GM23338 (cell line): Measurements from ENCODE around the gene ZDHHC11B. TPM values are rescaled to one million over a fixed set of nuclear protein-coding genes. Genes with fewer than 3 reads are reported as not detected.

Source experiments
- CREB1 ChIP-seq: fragments of 250-450 bp; sonication (Bioruptor Pico); IDR thresholded peaks from 2 replicates; pipeline ENCODE4 v1.5.0; 2020; ENCODE audit warnings: low read depth, mild to moderate bottlenecking, moderate library complexity
- CTCF ChIP-seq, 2 experiments: fragments of 200-600 bp in 1 of 2; sonication (generic) in 1 of 2; conservative IDR thresholded peaks; 2 replicates each; pipeline versions ENCODE4 v1.5.1 to v1.6.1; 2016 to 2017; ENCODE audit warnings: antibody characterized with exemption in 2 of 2, low read depth in 2 of 2, mild to moderate bottlenecking in 2 of 2, moderate library complexity in 1 of 2
- EZH2 ChIP-seq: fragments of 200-600 bp; sonication (generic); IDR thresholded peaks from one replicate; pipeline ENCODE4 v1.8.0; 2017; ENCODE audit warnings: antibody characterized with exemption, mild to moderate bottlenecking, low read depth; ENCODE audit not compliant: unreplicated experiment
- NANOG ChIP-seq: IDR thresholded peaks from 2 replicates; pipeline ENCODE4 v1.6.1; 2016; ENCODE audit warnings: antibody characterized with exemption, borderline replicate concordance
- REST ChIP-seq: IDR thresholded peaks from one replicate; pipeline ENCODE4 v1.6.1; 2018; ENCODE audit warnings: antibody characterized with exemption; ENCODE audit not compliant: unreplicated experiment
- ZNF114 ChIP-seq: fragments of 250-450 bp; sonication (Bioruptor Pico); IDR thresholded peaks from 2 replicates; pipeline ENCODE4 v1.5.0; 2020; ENCODE audit warnings: mild to moderate bottlenecking, moderate library complexity
- ZNF462 ChIP-seq: fragments of 250-450 bp; sonication (Bioruptor Pico); IDR thresholded peaks from 2 replicates; pipeline ENCODE4 v1.5.0; 2020; ENCODE audit warnings: mild to moderate bottlenecking, moderate library complexity
- polyA plus RNA-seq: library from polyadenylated mRNA; unstranded; fragments of >200 nt; fragmentation: Nextera tagmentation; extraction: Ambion mirVana; gene quantifications from 2 replicates; pipeline ENCODE4 v1.2.1, GENCODE V29; 2016
- total RNA-seq: library from RNA; depleted of rRNA; stranded (reverse); fragments of >200 nt; shearing (Covaris generic); gene quantifications from 2 replicates; pipeline ENCODE4 v1.2.3, GENCODE V29; 2014

ZDHHC11B gene
- total and polyA plus RNA-seq, 2 experiments from 2014 or later = 0.89 to 1.2 TPM

- TF ChIP-seq ZNF462 (CRISPR knock-in tag) (no peak), NANOG (no peak), CREB1 (CRISPR knock-in tag) (no peak), REST (no peak), EZH2 (no peak), ZNF114 (no peak), CTCF (conservative IDR thresholded peaks at IDR 0.05; ENCODE audit: low read depth in 2 of 2) (no peak)
Measured at GRCh38 chr5:668283-668995, 116.1 kb downstream of the ZDHHC11B start (continued).
